IMR-90 (cell line): ENCODE results near the gene HHIP. TPM values are rescaled to one million over a fixed set of nuclear protein-coding genes. Genes with fewer than 3 reads are reported as not detected.

Source experiments
- ATAC-seq: fragments of 200-7000 bp; cut with Tn5 transposase; 2 replicates; pipeline ENCODE4 v1.9.1; 2020; ENCODE audit warnings: low read depth, mild to moderate bottlenecking, moderate library complexity
- BruUV-seq: library from RNA; stranded (reverse); fragments of 400-500 nt; replicated peaks from 2 replicates; lab custom pipeline; 2021; lab: Mats Ljungman, UMichigan
- CTCF ChIA-PET: fragments of 300-600 bp; formaldehyde crosslinking; extraction: SDS; loops from one replicate; lab custom pipeline; 2021; ENCODE audit warnings: antibody characterized with exemption; lab: Yijun Ruan, JAX
- POLR2A ChIA-PET: fragments of 300-600 bp; sonication (Branson Sonifier 250); formaldehyde crosslinking; loops from one replicate; lab custom pipeline; 2022; ENCODE audit warnings: antibody characterized with exemption; ENCODE audit not compliant: unreplicated experiment; lab: Charles Lee
- DNase-seq: peaks from one replicate; pipeline ENCODE4 v3.0.0; 2013
- H2AFZ ChIP-seq: replicated peaks from 2 replicates; pipeline ENCODE3; 2013; ENCODE audit warnings: low read length, mild to moderate bottlenecking; ENCODE audit not compliant: poor library complexity
- H2AK5ac ChIP-seq: 2 replicates; pipeline ENCODE4 v1.6.1; 2013; ENCODE audit warnings: low read depth, low read length, inconsistent platforms
- H2AK9ac ChIP-seq: replicated peaks from 2 replicates; pipeline ENCODE3; 2013; ENCODE audit warnings: mild to moderate bottlenecking, low read depth, low read length, moderate library complexity; ENCODE audit not compliant: poor library complexity
- H2BK120ac ChIP-seq: 2 replicates; pipeline ENCODE4 v1.6.1; 2013; ENCODE audit warnings: low read depth, low read length, inconsistent platforms
- H2BK15ac ChIP-seq: 3 replicates; pipeline ENCODE4 v1.6.1; 2013; ENCODE audit warnings: low read depth, low read length, inconsistent platforms
- H2BK20ac ChIP-seq: 2 replicates; pipeline ENCODE4 v1.6.1; 2013; ENCODE audit warnings: low read depth, mild to moderate bottlenecking, inconsistent platforms, low read length, moderate library complexity
- H2BK5ac ChIP-seq: 2 replicates; pipeline ENCODE4 v1.6.1; 2013; ENCODE audit warnings: mild to moderate bottlenecking, low read depth, low read length, inconsistent platforms; ENCODE audit not compliant: poor library complexity, severe bottlenecking
- H3K14ac ChIP-seq: replicated peaks from 2 replicates; pipeline ENCODE4 v1.6.1; 2013; ENCODE audit warnings: low read depth, low read length, inconsistent platforms
- H3K18ac ChIP-seq: 2 replicates; pipeline ENCODE4 v1.6.1; 2013; ENCODE audit warnings: low read depth, low read length, control low read depth
- H3K23ac ChIP-seq: 2 replicates; pipeline ENCODE4 v1.6.1; 2013; ENCODE audit warnings: low read depth, low read length, inconsistent platforms
- H3K27ac ChIP-seq: 2 replicates; pipeline ENCODE4 v1.5.1; 2013; ENCODE audit warnings: mild to moderate bottlenecking, control low read depth, low read length; ENCODE audit not compliant: insufficient read depth
- H3K27me3 ChIP-seq: 2 replicates; pipeline ENCODE4 v1.6.1; 2013; ENCODE audit warnings: low read length; ENCODE audit not compliant: control insufficient read depth, insufficient read depth
- H3K36me3 ChIP-seq: 2 replicates; pipeline ENCODE4 v1.6.1; 2013; ENCODE audit warnings: low read length, mixed read lengths; ENCODE audit not compliant: control insufficient read depth, insufficient read depth
- H3K4ac ChIP-seq: 2 replicates; pipeline ENCODE4 v1.6.1; 2013; ENCODE audit warnings: low read depth, low read length, inconsistent platforms
- H3K4me1 ChIP-seq: 2 replicates; pipeline ENCODE4 v1.6.1; 2013; ENCODE audit warnings: low read length, mixed read lengths; ENCODE audit not compliant: control insufficient read depth, insufficient read depth
- H3K4me2 ChIP-seq: 2 replicates; pipeline ENCODE4 v1.6.1; 2013; ENCODE audit warnings: low read depth, mild to moderate bottlenecking, control low read depth, low read length, moderate library complexity
- H3K4me3 ChIP-seq: 2 replicates; pipeline ENCODE4 v1.5.1; 2013; ENCODE audit warnings: low read depth, mild to moderate bottlenecking, control low read depth, low read length, moderate library complexity; ENCODE audit not compliant: insufficient read depth
- H3K56ac ChIP-seq: 2 replicates; pipeline ENCODE4 v1.6.1; 2013; ENCODE audit warnings: low read length, inconsistent platforms; ENCODE audit not compliant: insufficient read depth; ENCODE audit errors: extremely low read depth
- H3K79me1 ChIP-seq, 2 experiments: 2 replicates each; pipeline ENCODE4 v1.6.1; 2013; ENCODE audit warnings: low read length in 2 of 2, inconsistent platforms in 1 of 2, low read depth in 1 of 2
- H3K9ac ChIP-seq: 2 replicates; pipeline ENCODE4 v1.6.1; 2013; ENCODE audit warnings: low read depth, low read length, control low read depth
- H3K9me1 ChIP-seq: 2 replicates; pipeline ENCODE4 v1.6.1; 2013; ENCODE audit warnings: low read length, inconsistent platforms; ENCODE audit not compliant: insufficient read depth
- H3K9me3 ChIP-seq: 2 replicates; pipeline ENCODE4 v1.6.1; 2013; ENCODE audit warnings: low read length; ENCODE audit not compliant: control insufficient read depth, insufficient read depth
- H4K20me1 ChIP-seq: 2 replicates; pipeline ENCODE4 v1.6.1; 2013; ENCODE audit warnings: low read length, inconsistent platforms; ENCODE audit not compliant: insufficient read depth
- H4K5ac ChIP-seq: 2 replicates; pipeline ENCODE4 v1.6.1; 2013; ENCODE audit warnings: mild to moderate bottlenecking, low read depth, low read length, control low read depth
- H4K8ac ChIP-seq, 2 experiments: 2 replicates each; pipeline ENCODE4 v1.6.1; 2013; ENCODE audit warnings: low read depth in 2 of 2, low read length in 2 of 2, control low read depth in 1 of 2, inconsistent platforms in 1 of 2
- H4K91ac ChIP-seq: 2 replicates; pipeline ENCODE4 v1.6.1; 2013; ENCODE audit warnings: low read depth, low read length, inconsistent platforms; ENCODE audit not compliant: insufficient read depth
- BHLHE40 ChIP-seq: fragments of 150-350 bp; IDR thresholded peaks from 2 replicates; pipeline ENCODE4 v1.6.1; 2016; ENCODE audit warnings: mild to moderate bottlenecking, low read depth, low read length
- CEBPB ChIP-seq: IDR thresholded peaks from 2 replicates; pipeline ENCODE4 v1.6.1; 2012; ENCODE audit warnings: low read depth, low read length, improper control_type of control experiment
- CHD1 ChIP-seq: IDR thresholded peaks from 2 replicates; pipeline ENCODE4 v1.6.1; 2012; ENCODE audit warnings: low read depth, low read length, improper control_type of control experiment
- CTCF ChIP-seq: conservative IDR thresholded peaks from 2 replicates; pipeline ENCODE4 v1.5.1; 2012; ENCODE audit warnings: mild to moderate bottlenecking, low read depth, low read length, improper control_type of control experiment
- ELK1 ChIP-seq: fragments of 150-350 bp; IDR thresholded peaks from 2 replicates; pipeline ENCODE4 v1.6.1; 2016; ENCODE audit warnings: low read depth, mild to moderate bottlenecking, low read length, moderate library complexity, borderline replicate concordance
- FOS ChIP-seq: fragments of 150-350 bp; IDR thresholded peaks from 2 replicates; pipeline ENCODE4 v1.6.1; 2016; ENCODE audit warnings: low read depth, low read length
- MAFK ChIP-seq: IDR thresholded peaks from 2 replicates; pipeline ENCODE4 v1.6.1; 2012; ENCODE audit warnings: low read depth, low read length, improper control_type of control experiment
- MAZ ChIP-seq: IDR thresholded peaks from 2 replicates; pipeline ENCODE4 v1.6.1; 2012; ENCODE audit warnings: low read depth, mild to moderate bottlenecking, low read length, improper control_type of control experiment, moderate library complexity, borderline replicate concordance
- MXI1 ChIP-seq: IDR thresholded peaks from 2 replicates; pipeline ENCODE4 v1.6.1; 2012; ENCODE audit warnings: low read depth, mild to moderate bottlenecking, low read length, moderate library complexity, borderline replicate concordance
- NFE2L2 ChIP-seq: fragments of 150-350 bp; IDR thresholded peaks from 2 replicates; pipeline ENCODE4 v1.6.1; 2016; ENCODE audit warnings: low read depth, mild to moderate bottlenecking, low read length
- POLR2A ChIP-seq: IDR thresholded peaks from 2 replicates; pipeline ENCODE4 v1.6.1; 2012; ENCODE audit warnings: mild to moderate bottlenecking, low read depth, low read length
- RAD21 ChIP-seq: IDR thresholded peaks from 2 replicates; pipeline ENCODE4 v1.6.1; 2012; ENCODE audit warnings: low read length, improper control_type of control experiment
- RFX5 ChIP-seq: IDR thresholded peaks from 2 replicates; pipeline ENCODE4 v1.8.0; 2012; ENCODE audit warnings: low read depth, mild to moderate bottlenecking, low read length, moderate library complexity
- SMC3 ChIP-seq: fragments of 150-350 bp; IDR thresholded peaks from 2 replicates; pipeline ENCODE4 v1.6.1; 2016; ENCODE audit warnings: low read depth, mild to moderate bottlenecking, antibody characterized with exemption, low read length, moderate library complexity
- USF2 ChIP-seq: fragments of 150-350 bp; IDR thresholded peaks from 2 replicates; pipeline ENCODE4 v1.6.1; 2017; ENCODE audit warnings: mild to moderate bottlenecking, antibody characterized with exemption, low read length, low read depth
- WGBS, 2 experiments: methylation state at CpG; one replicate each; pipeline versions ENCODE4 v1.1.5 to v1.1.7; 2013; ENCODE audit warnings: missing lambda C conversion rate in 2 of 2; ENCODE audit not compliant: insufficient read length in 1 of 2; ENCODE audit errors: extremely low coverage in 2 of 2; 5-methylcytosine and 5-hydroxymethylcytosine counted together
- dilution Hi-C: fragments of 300-500 bp; cut with HindIII; formaldehyde crosslinking; loops from one replicate; pipeline ENCODE4 v1.14.3; 2018; ENCODE audit warnings: low sequenced_read_pairs; ENCODE audit not compliant: unreplicated experiment
- in situ Hi-C: fragments of 300-500 bp; cut with MboI; formaldehyde crosslinking; loops from 3 replicates; pipeline ENCODE4 v1.14.3; 2019; ENCODE audit warnings: low sequenced_read_pairs, inconsistent platforms, mixed read lengths
- intact Hi-C: fragments of 100-400 bp; cut with micrococcal nuclease; formaldehyde crosslinking; loops from 2 replicates; pipeline ENCODE4 v1.10.0; 2022
- polyA plus RNA-seq, 3 experiments: library from polyadenylated mRNA; depleted of rRNA; stranded (reverse); fragments of >200 nt; gene quantifications; 2 replicates each; pipeline ENCODE4 v1.2.3, GENCODE V29; 2012; ENCODE audit warnings: low replicate concordance in 1 of 3
- total RNA-seq: library from RNA; depleted of rRNA; stranded (reverse); fragments of >200 nt; gene quantifications from 2 replicates; pipeline ENCODE4 v1.2.3, GENCODE V29; 2012

HHIP gene
- total and polyA plus RNA-seq, 2 of the 4 experiments (the other 2 are of a cell fraction) = 6.6 to 9.6 TPM

- Histone ChIP-seq H3K4ac (peak overlapping the region; percentile 12; the same call in 1 of the 2 replicates), H3K56ac (no peak overlapping the region), H2BK5ac (no peak overlapping the region), H2AK5ac (peak overlapping the region; percentile 5; the same call in 1 of the 2 replicates), H2BK15ac (peak overlapping the region; percentile 2; the same call in 2 of the 3 replicates), H4K91ac (0 out of 2 replicates have a peak overlapping the region, but pooled peaks have one; percentile 4), H2BK20ac (peak overlapping the region; percentile 19; the same call in 1 of the 2 replicates), H4K5ac (peak overlapping the region; percentile 42; the same call in 1 of the 2 replicates), H3K9me1 (no peaks in the 10 kb centered on the region), H3K79me1 (no peaks in the 10 kb centered on the region), H3K14ac (no peak overlapping the region), H4K20me1 (no peaks in the 10 kb centered on the region), H3K9ac (no peak overlapping the region), H2AFZ (no peak overlapping the region), H3K23ac (0 out of 2 replicates have a peak overlapping the region, but pooled peaks have one; percentile 6), H3K36me3 (no peaks in the 10 kb centered on the region), H3K27ac (no peak overlapping the region), H3K4me1 (peaks cover 11% of the 10 kb centered on the region), H2BK120ac (peak overlapping the region; percentile 5; the same call in 1 of the 2 replicates), H3K9me3 (no peaks in the 10 kb centered on the region), H3K18ac (peak overlapping the region; percentile 65; the same call in 1 of the 2 replicates), H3K27me3 (no peaks in the 10 kb centered on the region), H2AK9ac (no peak overlapping the region), H3K4me3 (no peak overlapping the region), H3K4me2 (no peak overlapping the region), H4K8ac (peak overlapping the region in 1 of 2 experiments; percentile 15; a peak in 1 of 4 replicates)
- POLR2A ChIA-PET = no interaction called here
- ATAC-seq (no peak), DNase-seq (no peak)
- intact Hi-C loops (no loop called here), in situ Hi-C loops (no loop called here), dilution Hi-C loops (no loop called here)
- no TSS peak for BruUV-seq
- WGBS, 2 experiments = no CpG with 5 or more reads among the region's 4 CpGs
- CTCF ChIA-PET = no interaction called here
- TF ChIP-seq RAD21 (no peak), RFX5 (no peak), BHLHE40 (no peak), POLR2A (no peak), MXI1 (no peak), NFE2L2 (no peak), FOS (no peak), USF2 (no peak), MAFK (no peak), CEBPB (no peak), MAZ (no peak), SMC3 (no peak), CHD1 (no peak), ELK1 (no peak), CTCF (no peak)
These were observed 65.9 kb downstream of the HHIP start for GRCh38 chr4:144711700-144712456.
